ENCODE results near the gene ZNRF1. TPM values are rescaled to one million over a fixed set of nuclear protein-coding genes. Genes with fewer than 3 reads are reported as not detected.

ZNRF1 gene
- total and polyA plus RNA-seq, 2 of the 13 experiments (the other 11 are each of a cell fraction or from before 2014, with no cell fraction given): 43.9 to 58.7 TPM

DNA sequence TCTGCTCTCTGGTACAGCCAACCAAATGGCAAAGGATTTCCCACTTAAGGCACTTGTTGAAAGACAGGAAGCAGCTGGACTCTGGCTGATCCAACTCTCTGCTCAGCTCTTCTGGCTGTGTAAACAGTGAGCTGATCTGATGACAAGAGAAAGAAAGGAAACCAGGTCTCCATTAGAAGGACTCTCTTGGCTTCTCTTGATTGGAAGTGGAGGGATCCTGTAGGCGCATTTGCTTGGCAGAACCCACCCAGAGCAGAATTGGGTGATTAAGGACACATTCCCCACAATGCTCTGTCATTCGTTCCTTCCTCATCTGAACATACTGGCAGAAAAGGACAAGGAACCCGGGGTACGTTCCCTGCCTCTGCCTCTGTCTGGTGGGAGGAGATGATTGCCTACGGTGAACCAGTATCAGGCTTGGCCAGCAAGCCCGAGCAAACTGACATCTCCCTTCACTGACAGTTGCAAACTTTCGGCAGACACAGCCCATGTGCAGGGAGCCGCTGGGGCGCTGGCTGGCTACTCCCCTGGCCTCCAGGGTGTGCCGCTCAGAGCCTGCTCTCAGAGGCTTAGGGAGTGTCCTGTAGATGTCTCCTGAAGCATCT lies 88.7 kb downstream of the ZNRF1 start (continued):
- TF ChIP-seq SMAD1 (CRISPR knock-in tag; IDR thresholded peaks at IDR 0.05; ENCODE audit: borderline replicate concordance, low read depth) (0 out of 2 replicates have a peak, but pooled peaks have one; percentile 54), SOX6 (IDR thresholded peaks at IDR 0.05) (no peak), SOX6 (CRISPR knock-in tag; IDR thresholded peaks at IDR 0.05) (peak; percentile 20; the same call in 1 of the 2 replicates), MTF2 (CRISPR knock-in tag; IDR thresholded peaks at IDR 0.05; ENCODE audit: borderline replicate concordance) (0 out of 2 replicates have a peak, but pooled peaks have one; percentile 64), ZNF34 (CRISPR knock-in tag; IDR thresholded peaks at IDR 0.05; ENCODE audit: borderline replicate concordance) (no peak), SPEN (CRISPR knock-in tag; IDR thresholded peaks at IDR 0.05; ENCODE audit: low read depth) (peak; percentile 16; the same call in 1 of the 2 replicates), ZNF557 (CRISPR knock-in tag; IDR thresholded peaks at IDR 0.05) (no peak), ARID2 (CRISPR knock-in tag; IDR thresholded peaks at IDR 0.05; ENCODE audit: borderline replicate concordance) (no peak), ETV5 (CRISPR knock-in tag; IDR thresholded peaks at IDR 0.05; ENCODE audit: borderline replicate concordance) (peak; percentile 79; the same call in 1 of the 2 replicates), ZNF430 (CRISPR knock-in tag; IDR thresholded peaks at IDR 0.05) (no peak), FOXO1 (CRISPR knock-in tag; IDR thresholded peaks at IDR 0.05) (no peak), ZZZ3 (CRISPR knock-in tag; IDR thresholded peaks at IDR 0.05; ENCODE audit: borderline replicate concordance) (no peak), RARA (CRISPR knock-in tag; IDR thresholded peaks at IDR 0.05) (peak; percentile 7; the same call in 1 of the 2 replicates)
- TF ChIP-seq, protein P1, sequence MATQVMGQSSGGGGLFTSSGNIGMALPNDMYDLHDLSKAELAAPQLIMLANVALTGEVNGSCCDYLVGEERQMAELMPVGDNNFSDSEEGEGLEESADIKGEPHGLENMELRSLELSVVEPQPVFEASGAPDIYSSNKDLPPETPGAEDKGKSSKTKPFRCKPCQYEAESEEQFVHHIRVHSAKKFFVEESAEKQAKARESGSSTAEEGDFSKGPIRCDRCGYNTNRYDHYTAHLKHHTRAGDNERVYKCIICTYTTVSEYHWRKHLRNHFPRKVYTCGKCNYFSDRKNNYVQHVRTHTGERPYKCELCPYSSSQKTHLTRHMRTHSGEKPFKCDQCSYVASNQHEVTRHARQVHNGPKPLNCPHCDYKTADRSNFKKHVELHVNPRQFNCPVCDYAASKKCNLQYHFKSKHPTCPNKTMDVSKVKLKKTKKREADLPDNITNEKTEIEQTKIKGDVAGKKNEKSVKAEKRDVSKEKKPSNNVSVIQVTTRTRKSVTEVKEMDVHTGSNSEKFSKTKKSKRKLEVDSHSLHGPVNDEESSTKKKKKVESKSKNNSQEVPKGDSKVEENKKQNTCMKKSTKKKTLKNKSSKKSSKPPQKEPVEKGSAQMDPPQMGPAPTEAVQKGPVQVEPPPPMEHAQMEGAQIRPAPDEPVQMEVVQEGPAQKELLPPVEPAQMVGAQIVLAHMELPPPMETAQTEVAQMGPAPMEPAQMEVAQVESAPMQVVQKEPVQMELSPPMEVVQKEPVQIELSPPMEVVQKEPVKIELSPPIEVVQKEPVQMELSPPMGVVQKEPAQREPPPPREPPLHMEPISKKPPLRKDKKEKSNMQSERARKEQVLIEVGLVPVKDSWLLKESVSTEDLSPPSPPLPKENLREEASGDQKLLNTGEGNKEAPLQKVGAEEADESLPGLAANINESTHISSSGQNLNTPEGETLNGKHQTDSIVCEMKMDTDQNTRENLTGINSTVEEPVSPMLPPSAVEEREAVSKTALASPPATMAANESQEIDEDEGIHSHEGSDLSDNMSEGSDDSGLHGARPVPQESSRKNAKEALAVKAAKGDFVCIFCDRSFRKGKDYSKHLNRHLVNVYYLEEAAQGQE (IDR thresholded peaks at IDR 0.05; ENCODE audit: borderline replicate concordance in 1 of 2, low read depth in 1 of 2, low read length in 2 of 2): no peak
- TF ChIP-seq, protein P2, sequence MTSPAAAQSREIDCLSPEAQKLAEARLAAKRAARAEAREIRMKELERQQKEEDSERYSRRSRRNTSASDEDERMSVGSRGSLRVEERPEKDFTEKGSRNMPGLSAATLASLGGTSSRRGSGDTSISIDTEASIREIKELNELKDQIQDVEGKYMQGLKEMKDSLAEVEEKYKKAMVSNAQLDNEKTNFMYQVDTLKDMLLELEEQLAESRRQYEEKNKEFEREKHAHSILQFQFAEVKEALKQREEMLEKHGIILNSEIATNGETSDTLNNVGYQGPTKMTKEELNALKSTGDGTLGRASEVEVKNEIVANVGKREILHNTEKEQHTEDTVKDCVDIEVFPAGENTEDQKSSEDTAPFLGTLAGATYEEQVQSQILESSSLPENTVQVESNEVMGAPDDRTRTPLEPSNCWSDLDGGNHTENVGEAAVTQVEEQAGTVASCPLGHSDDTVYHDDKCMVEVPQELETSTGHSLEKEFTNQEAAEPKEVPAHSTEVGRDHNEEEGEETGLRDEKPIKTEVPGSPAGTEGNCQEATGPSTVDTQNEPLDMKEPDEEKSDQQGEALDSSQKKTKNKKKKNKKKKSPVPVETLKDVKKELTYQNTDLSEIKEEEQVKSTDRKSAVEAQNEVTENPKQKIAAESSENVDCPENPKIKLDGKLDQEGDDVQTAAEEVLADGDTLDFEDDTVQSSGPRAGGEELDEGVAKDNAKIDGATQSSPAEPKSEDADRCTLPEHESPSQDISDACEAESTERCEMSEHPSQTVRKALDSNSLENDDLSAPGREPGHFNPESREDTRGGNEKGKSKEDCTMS (CRISPR knock-in tag; conservative IDR thresholded peaks at IDR 0.05): no peak
- TF ChIP-seq, protein P3, sequence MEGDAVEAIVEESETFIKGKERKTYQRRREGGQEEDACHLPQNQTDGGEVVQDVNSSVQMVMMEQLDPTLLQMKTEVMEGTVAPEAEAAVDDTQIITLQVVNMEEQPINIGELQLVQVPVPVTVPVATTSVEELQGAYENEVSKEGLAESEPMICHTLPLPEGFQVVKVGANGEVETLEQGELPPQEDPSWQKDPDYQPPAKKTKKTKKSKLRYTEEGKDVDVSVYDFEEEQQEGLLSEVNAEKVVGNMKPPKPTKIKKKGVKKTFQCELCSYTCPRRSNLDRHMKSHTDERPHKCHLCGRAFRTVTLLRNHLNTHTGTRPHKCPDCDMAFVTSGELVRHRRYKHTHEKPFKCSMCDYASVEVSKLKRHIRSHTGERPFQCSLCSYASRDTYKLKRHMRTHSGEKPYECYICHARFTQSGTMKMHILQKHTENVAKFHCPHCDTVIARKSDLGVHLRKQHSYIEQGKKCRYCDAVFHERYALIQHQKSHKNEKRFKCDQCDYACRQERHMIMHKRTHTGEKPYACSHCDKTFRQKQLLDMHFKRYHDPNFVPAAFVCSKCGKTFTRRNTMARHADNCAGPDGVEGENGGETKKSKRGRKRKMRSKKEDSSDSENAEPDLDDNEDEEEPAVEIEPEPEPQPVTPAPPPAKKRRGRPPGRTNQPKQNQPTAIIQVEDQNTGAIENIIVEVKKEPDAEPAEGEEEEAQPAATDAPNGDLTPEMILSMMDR (CRISPR knock-in tag; IDR thresholded peaks at IDR 0.05): 0 out of 2 replicates have a peak, but pooled peaks have one; percentile 8
- TF ChIP-seq, protein P4, sequence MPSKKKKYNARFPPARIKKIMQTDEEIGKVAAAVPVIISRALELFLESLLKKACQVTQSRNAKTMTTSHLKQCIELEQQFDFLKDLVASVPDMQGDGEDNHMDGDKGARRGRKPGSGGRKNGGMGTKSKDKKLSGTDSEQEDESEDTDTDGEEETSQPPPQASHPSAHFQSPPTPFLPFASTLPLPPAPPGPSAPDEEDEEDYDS (CRISPR knock-in tag; IDR thresholded peaks at IDR 0.05): 0 out of 2 replicates have a peak, but pooled peaks have one; percentile 13

Measured in HepG2 (cell line).